WTC11 (cell line): ENCODE results near the gene PLCL2.

Experiments
- CREM ChIP-seq: sonication (generic); formaldehyde crosslinking; IDR thresholded peaks from 2 replicates; pipeline ENCODE4 v1.8.1; 2022; ENCODE audit warnings: mild to moderate bottlenecking, missing genetic modification reagents, moderate library complexity
- FOXK1 ChIP-seq: sonication (generic); formaldehyde crosslinking; IDR thresholded peaks from 2 replicates; pipeline ENCODE4 v1.8.0; 2022; ENCODE audit warnings: mild to moderate bottlenecking, moderate library complexity, missing genetic modification reagents
- NFYB ChIP-seq: sonication (generic); formaldehyde crosslinking; conservative IDR thresholded peaks from 2 replicates; pipeline ENCODE4 v1.8.0; 2022; ENCODE audit warnings: low read depth, missing genetic modification reagents
- NR1H2 ChIP-seq: sonication (generic); formaldehyde crosslinking; IDR thresholded peaks from 2 replicates; pipeline ENCODE4 v1.9.0; 2021; ENCODE audit warnings: mild to moderate bottlenecking, moderate library complexity, missing genetic modification reagents
- TEAD4 ChIP-seq: sonication (generic); formaldehyde crosslinking; IDR thresholded peaks from 2 replicates; pipeline ENCODE4 v1.8.0; 2022; ENCODE audit warnings: mild to moderate bottlenecking, missing genetic modification reagents
- ZNF138 ChIP-seq: sonication (generic); formaldehyde crosslinking; conservative IDR thresholded peaks from 2 replicates; pipeline ENCODE4 v1.8.1; 2022; ENCODE audit warnings: mild to moderate bottlenecking, moderate library complexity, missing genetic modification reagents
- TF ChIP-seq, protein P1 (sequence below): sonication (generic); formaldehyde crosslinking; IDR thresholded peaks from 2 replicates; pipeline ENCODE4 v1.8.0; 2022; ENCODE audit warnings: mild to moderate bottlenecking, missing genetic modification reagents
- TF ChIP-seq, protein P2 (sequence below): sonication (generic); formaldehyde crosslinking; IDR thresholded peaks from 2 replicates; pipeline ENCODE4 v1.8.1; 2023; ENCODE audit warnings: mild to moderate bottlenecking, missing genetic modification reagents, moderate library complexity
- TF ChIP-seq, protein P3 (sequence below): fragments of 200-600 bp; IDR thresholded peaks from 2 replicates; pipeline ENCODE4 v1.8.0; 2022; ENCODE audit warnings: antibody characterized with exemption
- TF ChIP-seq, protein P4 (sequence below): fragments of 250-450 bp; sonication (Bioruptor Pico); IDR thresholded peaks from 2 replicates; pipeline ENCODE4 v1.8.0; 2021; ENCODE audit warnings: mild to moderate bottlenecking

DNA sequence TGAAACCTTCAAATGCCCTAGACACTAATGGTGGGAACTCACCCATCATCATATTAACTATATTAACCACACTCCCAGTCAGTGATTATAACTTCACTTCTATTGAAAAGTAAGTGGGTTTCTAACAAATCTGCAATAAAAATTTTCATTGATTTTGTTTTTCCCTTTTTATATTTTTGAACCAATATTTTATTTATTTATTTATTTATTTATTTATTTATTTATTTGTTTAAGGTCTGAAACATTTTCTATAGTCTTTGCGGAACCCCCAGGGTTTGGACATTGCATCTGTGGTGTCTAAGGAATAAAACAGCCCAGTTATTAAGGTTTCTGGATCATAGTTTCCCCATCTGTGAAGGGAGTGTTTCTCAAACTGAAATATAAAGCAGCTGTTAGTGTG, 16.2 kb upstream of the PLCL2 start:
- TF ChIP-seq, protein P1, sequence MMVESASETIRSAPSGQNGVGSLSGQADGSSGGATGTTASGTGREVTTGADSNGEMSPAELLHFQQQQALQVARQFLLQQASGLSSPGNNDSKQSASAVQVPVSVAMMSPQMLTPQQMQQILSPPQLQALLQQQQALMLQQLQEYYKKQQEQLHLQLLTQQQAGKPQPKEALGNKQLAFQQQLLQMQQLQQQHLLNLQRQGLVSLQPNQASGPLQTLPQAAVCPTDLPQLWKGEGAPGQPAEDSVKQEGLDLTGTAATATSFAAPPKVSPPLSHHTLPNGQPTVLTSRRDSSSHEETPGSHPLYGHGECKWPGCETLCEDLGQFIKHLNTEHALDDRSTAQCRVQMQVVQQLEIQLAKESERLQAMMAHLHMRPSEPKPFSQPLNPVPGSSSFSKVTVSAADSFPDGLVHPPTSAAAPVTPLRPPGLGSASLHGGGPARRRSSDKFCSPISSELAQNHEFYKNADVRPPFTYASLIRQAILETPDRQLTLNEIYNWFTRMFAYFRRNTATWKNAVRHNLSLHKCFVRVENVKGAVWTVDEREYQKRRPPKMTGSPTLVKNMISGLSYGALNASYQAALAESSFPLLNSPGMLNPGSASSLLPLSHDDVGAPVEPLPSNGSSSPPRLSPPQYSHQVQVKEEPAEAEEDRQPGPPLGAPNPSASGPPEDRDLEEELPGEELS (CRISPR knock-in tag), result no peak
- TF ChIP-seq, protein P2, sequence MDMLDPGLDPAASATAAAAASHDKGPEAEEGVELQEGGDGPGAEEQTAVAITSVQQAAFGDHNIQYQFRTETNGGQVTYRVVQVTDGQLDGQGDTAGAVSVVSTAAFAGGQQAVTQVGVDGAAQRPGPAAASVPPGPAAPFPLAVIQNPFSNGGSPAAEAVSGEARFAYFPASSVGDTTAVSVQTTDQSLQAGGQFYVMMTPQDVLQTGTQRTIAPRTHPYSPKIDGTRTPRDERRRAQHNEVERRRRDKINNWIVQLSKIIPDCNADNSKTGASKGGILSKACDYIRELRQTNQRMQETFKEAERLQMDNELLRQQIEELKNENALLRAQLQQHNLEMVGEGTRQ, result no peak
- TF ChIP-seq, protein P3, sequence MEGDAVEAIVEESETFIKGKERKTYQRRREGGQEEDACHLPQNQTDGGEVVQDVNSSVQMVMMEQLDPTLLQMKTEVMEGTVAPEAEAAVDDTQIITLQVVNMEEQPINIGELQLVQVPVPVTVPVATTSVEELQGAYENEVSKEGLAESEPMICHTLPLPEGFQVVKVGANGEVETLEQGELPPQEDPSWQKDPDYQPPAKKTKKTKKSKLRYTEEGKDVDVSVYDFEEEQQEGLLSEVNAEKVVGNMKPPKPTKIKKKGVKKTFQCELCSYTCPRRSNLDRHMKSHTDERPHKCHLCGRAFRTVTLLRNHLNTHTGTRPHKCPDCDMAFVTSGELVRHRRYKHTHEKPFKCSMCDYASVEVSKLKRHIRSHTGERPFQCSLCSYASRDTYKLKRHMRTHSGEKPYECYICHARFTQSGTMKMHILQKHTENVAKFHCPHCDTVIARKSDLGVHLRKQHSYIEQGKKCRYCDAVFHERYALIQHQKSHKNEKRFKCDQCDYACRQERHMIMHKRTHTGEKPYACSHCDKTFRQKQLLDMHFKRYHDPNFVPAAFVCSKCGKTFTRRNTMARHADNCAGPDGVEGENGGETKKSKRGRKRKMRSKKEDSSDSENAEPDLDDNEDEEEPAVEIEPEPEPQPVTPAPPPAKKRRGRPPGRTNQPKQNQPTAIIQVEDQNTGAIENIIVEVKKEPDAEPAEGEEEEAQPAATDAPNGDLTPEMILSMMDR, result no peak
- no peak for TF ChIP-seq CREM (CRISPR knock-in tag)
- TF ChIP-seq FOXK1, result no peak
- TF ChIP-seq NFYB (CRISPR knock-in tag), result no peak
- TF ChIP-seq, protein P4, sequence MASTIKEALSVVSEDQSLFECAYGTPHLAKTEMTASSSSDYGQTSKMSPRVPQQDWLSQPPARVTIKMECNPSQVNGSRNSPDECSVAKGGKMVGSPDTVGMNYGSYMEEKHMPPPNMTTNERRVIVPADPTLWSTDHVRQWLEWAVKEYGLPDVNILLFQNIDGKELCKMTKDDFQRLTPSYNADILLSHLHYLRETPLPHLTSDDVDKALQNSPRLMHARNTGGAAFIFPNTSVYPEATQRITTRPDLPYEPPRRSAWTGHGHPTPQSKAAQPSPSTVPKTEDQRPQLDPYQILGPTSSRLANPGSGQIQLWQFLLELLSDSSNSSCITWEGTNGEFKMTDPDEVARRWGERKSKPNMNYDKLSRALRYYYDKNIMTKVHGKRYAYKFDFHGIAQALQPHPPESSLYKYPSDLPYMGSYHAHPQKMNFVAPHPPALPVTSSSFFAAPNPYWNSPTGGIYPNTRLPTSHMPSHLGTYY (CRISPR knock-in tag), result no peak
- no peak for TF ChIP-seq TEAD4 (CRISPR knock-in tag)
- no peak for TF ChIP-seq ZNF138 (CRISPR knock-in tag)
- TF ChIP-seq NR1H2, result no peak
